ENCODE data around the gene GRPEL1.

The GRPEL1 gene

GRCh38 chr4:7055111-7055989, 12.5 kb downstream of the GRPEL1 start:
- Histone ChIP-seq H3K36me3 (ENCODE audit: control insufficient read depth, insufficient read depth, low read length) (no peaks in the 10 kb centered on the region), H3K27ac (no peak overlapping the region), H3K27me3 (ENCODE audit: control insufficient read depth, insufficient read depth, low read length) (no peaks in the 10 kb centered on the region), H3K9me3 (ENCODE audit: control insufficient read depth, low read length) (no peaks in the 10 kb centered on the region), H2AFZ (no peak overlapping the region), H3K4me3 (ENCODE audit: low read depth, low read length) (no peak overlapping the region), H3K4me2 (ENCODE audit: low read length) (no peak overlapping the region), H3K79me2 (no peaks in the 10 kb centered on the region), H3K4me1 (no peaks in the 10 kb centered on the region), H3K9ac (no peak overlapping the region)
- TF ChIP-seq, protein P1, sequence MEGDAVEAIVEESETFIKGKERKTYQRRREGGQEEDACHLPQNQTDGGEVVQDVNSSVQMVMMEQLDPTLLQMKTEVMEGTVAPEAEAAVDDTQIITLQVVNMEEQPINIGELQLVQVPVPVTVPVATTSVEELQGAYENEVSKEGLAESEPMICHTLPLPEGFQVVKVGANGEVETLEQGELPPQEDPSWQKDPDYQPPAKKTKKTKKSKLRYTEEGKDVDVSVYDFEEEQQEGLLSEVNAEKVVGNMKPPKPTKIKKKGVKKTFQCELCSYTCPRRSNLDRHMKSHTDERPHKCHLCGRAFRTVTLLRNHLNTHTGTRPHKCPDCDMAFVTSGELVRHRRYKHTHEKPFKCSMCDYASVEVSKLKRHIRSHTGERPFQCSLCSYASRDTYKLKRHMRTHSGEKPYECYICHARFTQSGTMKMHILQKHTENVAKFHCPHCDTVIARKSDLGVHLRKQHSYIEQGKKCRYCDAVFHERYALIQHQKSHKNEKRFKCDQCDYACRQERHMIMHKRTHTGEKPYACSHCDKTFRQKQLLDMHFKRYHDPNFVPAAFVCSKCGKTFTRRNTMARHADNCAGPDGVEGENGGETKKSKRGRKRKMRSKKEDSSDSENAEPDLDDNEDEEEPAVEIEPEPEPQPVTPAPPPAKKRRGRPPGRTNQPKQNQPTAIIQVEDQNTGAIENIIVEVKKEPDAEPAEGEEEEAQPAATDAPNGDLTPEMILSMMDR (IDR thresholded peaks at IDR 0.05) = no peak

- Histone ChIP-seq H3K4me2 (ENCODE audit: low read length) (no peak overlapping the region), H3K36me3 (ENCODE audit: control insufficient read depth, insufficient read depth, low read length) (no peaks in the 10 kb centered on the region), H3K4me3 (ENCODE audit: low read depth, low read length) (no peak overlapping the region), H3K4me1 (no peaks in the 10 kb centered on the region), H3K27ac (no peak overlapping the region), H2AFZ (no peak overlapping the region), H3K9me3 (ENCODE audit: control insufficient read depth, low read length) (no peaks in the 10 kb centered on the region), H3K9ac (no peak overlapping the region), H3K79me2 (peaks cover 7% of the 10 kb centered on the region), H3K27me3 (ENCODE audit: control insufficient read depth, insufficient read depth, low read length) (no peaks in the 10 kb centered on the region)
- TF ChIP-seq, protein P1 (IDR thresholded peaks at IDR 0.05) = no peak
Observed at GRCh38 chr4:7054106-7054880, 13.6 kb downstream of the GRPEL1 start.

GRCh38 chr4:7052923-7053715, 14.7 kb downstream of the GRPEL1 start:
- no peak overlapping the region for H2AFZ ChIP-seq
- no peak overlapping the region for H3K9ac ChIP-seq
- TF ChIP-seq, protein P1 (IDR thresholded peaks at IDR 0.05) = no peak
- no peak overlapping the region for H3K4me3 ChIP-seq (ENCODE audit: low read depth, low read length)
- peaks cover 7% of the 10 kb centered on the region for H3K79me2 ChIP-seq
- no peaks in the 10 kb centered on the region for H3K27me3 ChIP-seq (ENCODE audit: control insufficient read depth, insufficient read depth, low read length)
- H3K4me1 ChIP-seq = no peaks in the 10 kb centered on the region
- no peak overlapping the region for H3K4me2 ChIP-seq (ENCODE audit: low read length)
- H3K36me3 ChIP-seq (ENCODE audit: control insufficient read depth, insufficient read depth, low read length) = no peaks in the 10 kb centered on the region
- H3K27ac ChIP-seq = no peak overlapping the region
- no peaks in the 10 kb centered on the region for H3K9me3 ChIP-seq (ENCODE audit: control insufficient read depth, low read length)

- H3K27me3 ChIP-seq (ENCODE audit: control insufficient read depth, insufficient read depth, low read length) = no peaks in the 10 kb centered on the region
- no peak overlapping the region for H3K4me2 ChIP-seq (ENCODE audit: low read length)
- no peak overlapping the region for H3K27ac ChIP-seq
- TF ChIP-seq, protein P1 (IDR thresholded peaks at IDR 0.05) = no peak
- no peaks in the 10 kb centered on the region for H3K4me1 ChIP-seq
- H3K9ac ChIP-seq = no peak overlapping the region
- H3K79me2 ChIP-seq = peaks cover 14% of the 10 kb centered on the region
- no peak overlapping the region for H3K4me3 ChIP-seq (ENCODE audit: low read depth, low read length)
- H3K9me3 ChIP-seq (ENCODE audit: control insufficient read depth, low read length) = no peaks in the 10 kb centered on the region
- H3K36me3 ChIP-seq (ENCODE audit: control insufficient read depth, insufficient read depth, low read length) = no peaks in the 10 kb centered on the region
- H2AFZ ChIP-seq = no peak overlapping the region
Observed at GRCh38 chr4:7052313-7052712, 15.6 kb downstream of the GRPEL1 start.
